GM21737 (cell line): ENCODE results near the gene PGRMC2.
A peak's percentile ranks its signal among the peaks of the same experiment; 100 is the strongest.

Experiments
- ATAC-seq: cut with Tn5 transposase; IDR thresholded peaks from one replicate; pipeline ENCODE4 v1.9.1; 2021; ENCODE audit warnings: mild to moderate bottlenecking, moderate library complexity; ENCODE audit not compliant: unreplicated experiment

The PGRMC2 gene

GRCh38 chr4:128287141-128287870 lies at the start of gene PGRMC2:
TSS of gene PGRMC2 (minus strand) at chr4:128287813. CDS start at chr4:128287790, 23 bp downstream.
- ATAC-seq: peak; percentile 2

- ATAC-seq: no peak
Measured at GRCh38 chr4:128335541-128335940, 47.9 kb upstream of the PGRMC2 start.

GRCh38 chr4:128334256-128334655 lies 46.6 kb upstream of the PGRMC2 start:
- ATAC-seq: no peak

GRCh38 chr4:128333309-128334018 lies 45.9 kb upstream of the PGRMC2 start:
- no peak for ATAC-seq

GRCh38 chr4:128332081-128332480 lies 44.5 kb upstream of the PGRMC2 start:
- no peak for ATAC-seq

GRCh38 chr4:128329638-128330037 lies 42.0 kb upstream of the PGRMC2 start:
- ATAC-seq: no peak

- ATAC-seq: no peak
Measured at GRCh38 chr4:128328106-128328505, 40.5 kb upstream of the PGRMC2 start.

- no peak for ATAC-seq
Measured at GRCh38 chr4:128323401-128323800, 35.8 kb upstream of the PGRMC2 start.

- no peak for ATAC-seq
Measured at GRCh38 chr4:128322986-128323385, 35.4 kb upstream of the PGRMC2 start.

- no peak for ATAC-seq
Measured at GRCh38 chr4:128322311-128322710, 34.7 kb upstream of the PGRMC2 start.

- ATAC-seq: no peak
Measured at GRCh38 chr4:128320656-128321055, 33.0 kb upstream of the PGRMC2 start.

- no peak for ATAC-seq
Measured at GRCh38 chr4:128315756-128316520, 28.3 kb upstream of the PGRMC2 start.

GRCh38 chr4:128311659-128312403 lies 24.2 kb upstream of the PGRMC2 start:
- ATAC-seq: no peak

- ATAC-seq: no peak
Measured at GRCh38 chr4:128310266-128310697, 22.7 kb upstream of the PGRMC2 start.

- no peak for ATAC-seq
Measured at GRCh38 chr4:128309585-128309984, 22.0 kb upstream of the PGRMC2 start.

GRCh38 chr4:128308986-128309385 lies 21.4 kb upstream of the PGRMC2 start:
- no peak for ATAC-seq

GRCh38 chr4:128307123-128307571 lies 19.5 kb upstream of the PGRMC2 start:
- no peak for ATAC-seq

- no peak for ATAC-seq
Measured at GRCh38 chr4:128305942-128306341, 18.3 kb upstream of the PGRMC2 start.

GRCh38 chr4:128303986-128304385 lies 16.4 kb upstream of the PGRMC2 start:
- no peak for ATAC-seq

GRCh38 chr4:128303405-128303785 lies 15.8 kb upstream of the PGRMC2 start:
- ATAC-seq: no peak

- no peak for ATAC-seq
Measured at GRCh38 chr4:128301979-128302378, 14.4 kb upstream of the PGRMC2 start.
